Right forelimb (tissue), 1 donor: Measurements from ENCODE around the gene ELAVL2.

Experiments
- DNase-seq: peaks from one replicate; pipeline ENCODE4 v3.0.0-alpha.2; 2018

The ELAVL2 gene

GRCh38 chr9:23658376-23659258, 167.4 kb downstream of the ELAVL2 start:
- no peak for DNase-seq

GRCh38 chr9:23651051-23651450, 175.0 kb downstream of the ELAVL2 start:
- DNase-seq, result no peak

GRCh38 chr9:23648651-23649050, 177.4 kb downstream of the ELAVL2 start:
- no peak for DNase-seq

DNA sequence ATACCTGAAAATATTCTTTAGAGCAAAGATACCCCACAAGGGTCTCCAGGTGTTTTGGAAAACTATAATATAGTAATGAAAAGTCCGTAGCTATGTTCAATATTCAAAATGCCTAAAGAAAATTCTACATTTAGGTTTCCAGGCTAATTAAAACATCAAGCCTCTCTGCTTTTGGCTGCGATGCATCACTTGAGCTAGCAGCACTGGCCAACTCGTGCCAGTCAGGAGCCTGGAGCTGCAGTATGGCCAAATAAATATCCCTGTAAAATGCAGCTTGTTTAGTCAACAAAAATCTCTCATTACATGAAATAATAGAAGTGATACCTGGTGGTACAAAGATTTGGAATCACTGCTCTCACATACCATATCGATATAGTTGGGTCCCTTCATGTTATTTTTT, 181.1 kb downstream of the ELAVL2 start:
- DNase-seq, result no peak

DNA sequence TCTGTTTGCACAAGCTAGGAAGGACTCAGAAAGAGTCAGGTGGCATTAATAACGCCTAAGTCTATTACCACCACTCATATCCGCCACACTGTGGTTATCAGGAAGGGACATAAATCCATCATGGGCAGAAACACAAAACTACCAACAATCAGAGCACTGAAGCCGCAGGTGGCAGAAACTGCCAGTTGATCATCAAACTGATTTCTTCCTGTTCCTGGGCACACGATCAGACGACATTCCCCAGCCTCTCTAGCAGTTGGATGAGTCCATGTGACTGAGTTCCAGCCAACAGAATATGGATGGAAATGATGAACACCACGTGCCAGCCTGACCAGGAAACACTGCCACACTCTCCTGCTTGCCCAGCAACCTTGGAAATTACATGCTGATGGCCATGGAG, 181.7 kb downstream of the ELAVL2 start:
- no peak for DNase-seq

- DNase-seq, result no peak
Measured at GRCh38 chr9:23643656-23644258, 182.3 kb downstream of the ELAVL2 start.
